Liver (tissue), 3 donors: ENCODE measurements around the gene C9orf50.

Experiments
- ATF3 ChIP-seq: IDR thresholded peaks from 2 replicates; pipeline ENCODE4 v1.6.1; 2016; ENCODE audit warnings: antibody characterized with exemption
- CTCF ChIP-seq: fragments of 150-350 bp; IDR thresholded peaks from 2 replicates; pipeline ENCODE4 v1.5.1; 2017; ENCODE audit warnings: improper control_type of control experiment, low read depth, low read length; ENCODE audit not compliant: missing input control
- EGR1 ChIP-seq, 2 donors: IDR thresholded peaks; 2 replicates each; pipeline ENCODE4 v1.6.1; 2016 to 2018; ENCODE audit warnings: antibody characterized with exemption in 2 of 2, low read depth in 2 of 2
- GABPA ChIP-seq, 2 donors: IDR thresholded peaks in 1 of 2; conservative IDR thresholded peaks in 1 of 2; 2 replicates each; pipeline ENCODE4 v1.6.1; 2016; ENCODE audit warnings: antibody characterized with exemption in 2 of 2, mild to moderate bottlenecking in 1 of 2, moderate library complexity in 1 of 2
- JUND ChIP-seq, 2 donors: IDR thresholded peaks; 2 replicates each; pipeline ENCODE4 v1.6.1; 2016; ENCODE audit warnings: antibody characterized with exemption in 2 of 2
- MAX ChIP-seq: IDR thresholded peaks from 2 replicates; pipeline ENCODE4 v1.6.1; 2016; ENCODE audit warnings: antibody characterized with exemption
- NR2F2 ChIP-seq: IDR thresholded peaks from 2 replicates; pipeline ENCODE4 v1.6.1; 2016; ENCODE audit warnings: antibody characterized with exemption
- RAD21 ChIP-seq, 2 donors: IDR thresholded peaks; 2 replicates each; pipeline ENCODE4 v1.6.1; 2016; ENCODE audit warnings: antibody characterized with exemption in 2 of 2, mild to moderate bottlenecking in 2 of 2
- REST ChIP-seq: IDR thresholded peaks from 2 replicates; pipeline ENCODE4 v1.6.1; 2016; ENCODE audit warnings: antibody characterized with exemption, mild to moderate bottlenecking
- RXRA ChIP-seq, 2 donors: IDR thresholded peaks; 2 replicates each; pipeline ENCODE4 v1.6.1; 2017 to 2018; ENCODE audit warnings: antibody characterized with exemption in 2 of 2, mild to moderate bottlenecking in 1 of 2
- SP1 ChIP-seq: IDR thresholded peaks from 2 replicates; pipeline ENCODE4 v1.6.1; 2018; ENCODE audit warnings: antibody characterized with exemption, mild to moderate bottlenecking
- TAF1 ChIP-seq: conservative IDR thresholded peaks from 2 replicates; pipeline ENCODE4 v1.6.1; 2016; ENCODE audit warnings: antibody characterized with exemption, mild to moderate bottlenecking
- YY1 ChIP-seq: IDR thresholded peaks from 2 replicates; pipeline ENCODE4 v1.6.1; 2016; ENCODE audit warnings: antibody characterized with exemption, mild to moderate bottlenecking
- donor health status: healthy.
- donor health status: healthy.

- TF ChIP-seq CTCF = no peak
- no peak for TF ChIP-seq ATF3
- TF ChIP-seq RAD21 (IDR thresholded peaks at IDR 0.05) = no peak
- TF ChIP-seq TAF1 = no peak
- TF ChIP-seq EGR1 (IDR thresholded peaks at IDR 0.05; ENCODE audit: low read depth in 2 of 2) = no peak
- TF ChIP-seq YY1 = no peak
- TF ChIP-seq REST = no peak
- no peak for TF ChIP-seq SP1
- TF ChIP-seq JUND (IDR thresholded peaks at IDR 0.05) = no peak
- TF ChIP-seq MAX = no peak
- no peak for TF ChIP-seq NR2F2
- no peak for TF ChIP-seq RXRA (IDR thresholded peaks at IDR 0.05)
- no peak for TF ChIP-seq GABPA (IDR thresholded peaks at IDR 0.05 in 1 of 2, conservative IDR thresholded peaks at IDR 0.05 in 1 of 2)
Measured at GRCh38 chr9:129633207-129633606, 12.3 kb upstream of the C9orf50 start.
